GM23338 (cell line): ENCODE results near the gene RHOA. TPM values are rescaled to one million over a fixed set of nuclear protein-coding genes. Genes with fewer than 3 reads are reported as not detected.

Source experiments
- ATAC-seq: fragments of 200-7000 bp; cut with Tn5 transposase; 3 replicates; pipeline ENCODE4 v1.9.1; 2020
- DNase-seq: peaks from one replicate; pipeline ENCODE4 v3.0.0-alpha.2; 2015; ENCODE audit warnings: low spot score
- H2AFZ ChIP-seq: fragments of 200-600 bp; sonication (generic); 2 replicates; pipeline ENCODE4 v1.8.0; 2016; ENCODE audit warnings: antibody characterized with exemption, mild to moderate bottlenecking, moderate library complexity
- H3F3A ChIP-seq: fragments of 200-600 bp; sonication (generic); replicated peaks from 2 replicates; pipeline ENCODE4 v1.8.0; 2017; ENCODE audit warnings: antibody characterized with exemption, mixed run types, low read depth
- H3K27ac ChIP-seq: fragments of 200-600 bp; sonication (generic); 2 replicates; pipeline ENCODE4 v1.6.1; 2016; ENCODE audit warnings: low read depth
- H3K27me3 ChIP-seq: fragments of 200-600 bp; sonication (generic); 2 replicates; pipeline ENCODE4 v1.8.0; 2016; ENCODE audit warnings: mild to moderate bottlenecking, mixed run types, moderate library complexity; ENCODE audit not compliant: insufficient read depth
- H3K36me3 ChIP-seq: fragments of 200-600 bp; sonication (generic); 2 replicates; pipeline ENCODE4 v1.8.0; 2016; ENCODE audit warnings: mild to moderate bottlenecking; ENCODE audit not compliant: insufficient read depth
- H3K4me1 ChIP-seq: fragments of 200-600 bp; sonication (generic); 2 replicates; pipeline ENCODE4 v1.8.0; 2016; ENCODE audit warnings: mild to moderate bottlenecking, moderate library complexity; ENCODE audit not compliant: insufficient read depth
- H3K4me2 ChIP-seq: fragments of 200-600 bp; sonication (generic); 2 replicates; pipeline ENCODE4 v1.7.1; 2017; ENCODE audit warnings: mixed run types
- H3K4me3 ChIP-seq: fragments of 200-600 bp; sonication (generic); 2 replicates; pipeline ENCODE4 v1.6.1; 2016; ENCODE audit warnings: mixed run types
- H3K79me2 ChIP-seq: fragments of 200-600 bp; sonication (generic); replicated peaks from 2 replicates; pipeline ENCODE4 v1.8.0; 2017; ENCODE audit warnings: mild to moderate bottlenecking; ENCODE audit not compliant: insufficient read depth
- H3K9me2 ChIP-seq: fragments of 200-600 bp; sonication (generic); 2 replicates; pipeline ENCODE4 v1.8.0; 2017; ENCODE audit not compliant: insufficient read depth
- H4K20me1 ChIP-seq: fragments of 200-600 bp; sonication (generic); replicated peaks from 2 replicates; pipeline ENCODE4 v1.8.0; 2017; ENCODE audit warnings: mild to moderate bottlenecking; ENCODE audit not compliant: insufficient read depth
- H3K27ac Mint-ChIP-seq: 2 replicates; pipeline ENCODE4 v1.8.0; 2020; ENCODE audit warnings: inconsistent platforms, mild to moderate bottlenecking, moderate library complexity, mixed read lengths
- H3K27me3 Mint-ChIP-seq: 3 replicates; pipeline ENCODE4 v1.8.0; 2022; ENCODE audit warnings: low read depth, mild to moderate bottlenecking, moderate library complexity, mixed read lengths, inconsistent platforms; ENCODE audit not compliant: insufficient read depth, poor library complexity
- H3K36me3 Mint-ChIP-seq: 3 replicates; pipeline ENCODE4 v1.8.0; 2021; ENCODE audit warnings: low read depth, mild to moderate bottlenecking, inconsistent platforms, moderate library complexity, mixed read lengths
- H3K4me1 Mint-ChIP-seq: 3 replicates; pipeline ENCODE4 v1.8.0; 2020; ENCODE audit warnings: mild to moderate bottlenecking, inconsistent platforms, mixed read lengths
- H3K4me3 Mint-ChIP-seq: 3 replicates; pipeline ENCODE4 v1.8.0; 2021; ENCODE audit warnings: moderate library complexity, mild to moderate bottlenecking, inconsistent platforms, mixed read lengths
- H3K9me3 Mint-ChIP-seq: 3 replicates; pipeline ENCODE4 v1.8.0; 2020; ENCODE audit warnings: moderate library complexity, mild to moderate bottlenecking, inconsistent platforms, mixed read lengths
- CREB1 ChIP-seq: fragments of 250-450 bp; sonication (Bioruptor Pico); IDR thresholded peaks from 2 replicates; pipeline ENCODE4 v1.5.0; 2020; ENCODE audit warnings: low read depth, mild to moderate bottlenecking, moderate library complexity
- EZH2phosphoT487 ChIP-seq: fragments of 200-600 bp; sonication (generic); IDR thresholded peaks from one replicate; pipeline ENCODE4 v1.8.1; 2018; ENCODE audit warnings: antibody characterized with exemption; ENCODE audit not compliant: unreplicated experiment
- JUNB ChIP-seq: IDR thresholded peaks from one replicate; pipeline ENCODE4 v1.6.1; 2016; ENCODE audit warnings: antibody characterized with exemption; ENCODE audit not compliant: unreplicated experiment
- NANOG ChIP-seq: IDR thresholded peaks from 2 replicates; pipeline ENCODE4 v1.6.1; 2016; ENCODE audit warnings: antibody characterized with exemption, borderline replicate concordance
- STAT1 ChIP-seq: IDR thresholded peaks from one replicate; pipeline ENCODE4 v1.6.1; 2016; ENCODE audit warnings: antibody characterized with exemption; ENCODE audit not compliant: unreplicated experiment
- ZNF114 ChIP-seq: fragments of 250-450 bp; sonication (Bioruptor Pico); IDR thresholded peaks from 2 replicates; pipeline ENCODE4 v1.5.0; 2020; ENCODE audit warnings: mild to moderate bottlenecking, moderate library complexity
- polyA plus RNA-seq: library from polyadenylated mRNA; unstranded; fragments of >200 nt; fragmentation: Nextera tagmentation; extraction: Ambion mirVana; gene quantifications from 2 replicates; pipeline ENCODE4 v1.2.1, GENCODE V29; 2016
- total RNA-seq: library from RNA; depleted of rRNA; stranded (reverse); fragments of >200 nt; shearing (Covaris generic); gene quantifications from 2 replicates; pipeline ENCODE4 v1.2.3, GENCODE V29; 2014
- TF ChIP-seq, protein P1 (sequence below): fragments of 250-450 bp; sonication (Bioruptor Pico); IDR thresholded peaks from 2 replicates; pipeline ENCODE4 v1.5.0; 2020; ENCODE audit warnings: mild to moderate bottlenecking, moderate library complexity
- TF ChIP-seq, protein P2 (sequence below), 2 experiments: fragments of 200-600 bp in 1 of 2; sonication (generic) in 1 of 2; conservative IDR thresholded peaks; 2 replicates each; pipeline versions ENCODE4 v1.5.1 to v1.6.1; 2016 to 2017; ENCODE audit warnings: antibody characterized with exemption in 2 of 2, low read depth in 2 of 2, mild to moderate bottlenecking in 2 of 2, moderate library complexity in 1 of 2

Gene RHOA
- total and polyA plus RNA-seq, 2 experiments from 2014 or later = 248 to 373 TPM

DNA sequence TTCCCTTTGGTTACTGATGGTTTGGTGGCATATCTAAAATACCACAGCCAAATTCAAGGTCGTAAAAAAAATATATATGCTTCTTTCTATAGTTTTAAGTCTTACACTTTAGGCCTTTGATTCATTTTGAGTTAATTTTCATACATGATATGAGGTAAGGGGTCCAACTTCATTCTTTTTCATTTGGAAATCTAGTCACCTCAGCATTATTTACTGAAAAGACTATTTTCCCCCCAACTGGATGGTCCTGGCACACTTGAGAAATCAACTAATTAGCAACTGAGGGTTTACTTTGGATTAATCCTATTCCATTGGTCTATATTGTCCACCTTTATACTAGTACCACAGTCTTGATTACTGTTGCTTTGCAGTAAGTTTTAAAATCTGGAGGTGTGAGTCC is 26.2 kb downstream of the RHOA start:
- ATAC-seq (no peak), DNase-seq (no peak)
- H3K4me3 Mint-ChIP-seq = no peak overlapping the region
- Histone ChIP-seq H3K27ac (no peak overlapping the region), H3K79me2 (peaks cover 100% of the 10 kb centered on the region), H2AFZ (no peak overlapping the region), H4K20me1 (peaks cover 47% of the 10 kb centered on the region), H3K4me3 (no peak overlapping the region), H3F3A (peaks cover 4% of the 10 kb centered on the region; the same call in 1 of the 2 replicates), H3K36me3 (no peaks in the 10 kb centered on the region), H3K27me3 (no peaks in the 10 kb centered on the region), H3K4me1 (no peaks in the 10 kb centered on the region), H3K4me2 (no peak overlapping the region), H3K9me2 (no peaks in the 10 kb centered on the region)
- no peaks in the 10 kb centered on the region for H3K4me1 Mint-ChIP-seq
- H3K27ac Mint-ChIP-seq = no peak overlapping the region
- no peaks in the 10 kb centered on the region for H3K9me3 Mint-ChIP-seq
- TF ChIP-seq EZH2phosphoT487 (no peak), STAT1 (no peak), CREB1 (CRISPR knock-in tag) (no peak), ZNF114 (CRISPR knock-in tag) (no peak), NANOG (no peak), JUNB (no peak)
- TF ChIP-seq, protein P1, sequence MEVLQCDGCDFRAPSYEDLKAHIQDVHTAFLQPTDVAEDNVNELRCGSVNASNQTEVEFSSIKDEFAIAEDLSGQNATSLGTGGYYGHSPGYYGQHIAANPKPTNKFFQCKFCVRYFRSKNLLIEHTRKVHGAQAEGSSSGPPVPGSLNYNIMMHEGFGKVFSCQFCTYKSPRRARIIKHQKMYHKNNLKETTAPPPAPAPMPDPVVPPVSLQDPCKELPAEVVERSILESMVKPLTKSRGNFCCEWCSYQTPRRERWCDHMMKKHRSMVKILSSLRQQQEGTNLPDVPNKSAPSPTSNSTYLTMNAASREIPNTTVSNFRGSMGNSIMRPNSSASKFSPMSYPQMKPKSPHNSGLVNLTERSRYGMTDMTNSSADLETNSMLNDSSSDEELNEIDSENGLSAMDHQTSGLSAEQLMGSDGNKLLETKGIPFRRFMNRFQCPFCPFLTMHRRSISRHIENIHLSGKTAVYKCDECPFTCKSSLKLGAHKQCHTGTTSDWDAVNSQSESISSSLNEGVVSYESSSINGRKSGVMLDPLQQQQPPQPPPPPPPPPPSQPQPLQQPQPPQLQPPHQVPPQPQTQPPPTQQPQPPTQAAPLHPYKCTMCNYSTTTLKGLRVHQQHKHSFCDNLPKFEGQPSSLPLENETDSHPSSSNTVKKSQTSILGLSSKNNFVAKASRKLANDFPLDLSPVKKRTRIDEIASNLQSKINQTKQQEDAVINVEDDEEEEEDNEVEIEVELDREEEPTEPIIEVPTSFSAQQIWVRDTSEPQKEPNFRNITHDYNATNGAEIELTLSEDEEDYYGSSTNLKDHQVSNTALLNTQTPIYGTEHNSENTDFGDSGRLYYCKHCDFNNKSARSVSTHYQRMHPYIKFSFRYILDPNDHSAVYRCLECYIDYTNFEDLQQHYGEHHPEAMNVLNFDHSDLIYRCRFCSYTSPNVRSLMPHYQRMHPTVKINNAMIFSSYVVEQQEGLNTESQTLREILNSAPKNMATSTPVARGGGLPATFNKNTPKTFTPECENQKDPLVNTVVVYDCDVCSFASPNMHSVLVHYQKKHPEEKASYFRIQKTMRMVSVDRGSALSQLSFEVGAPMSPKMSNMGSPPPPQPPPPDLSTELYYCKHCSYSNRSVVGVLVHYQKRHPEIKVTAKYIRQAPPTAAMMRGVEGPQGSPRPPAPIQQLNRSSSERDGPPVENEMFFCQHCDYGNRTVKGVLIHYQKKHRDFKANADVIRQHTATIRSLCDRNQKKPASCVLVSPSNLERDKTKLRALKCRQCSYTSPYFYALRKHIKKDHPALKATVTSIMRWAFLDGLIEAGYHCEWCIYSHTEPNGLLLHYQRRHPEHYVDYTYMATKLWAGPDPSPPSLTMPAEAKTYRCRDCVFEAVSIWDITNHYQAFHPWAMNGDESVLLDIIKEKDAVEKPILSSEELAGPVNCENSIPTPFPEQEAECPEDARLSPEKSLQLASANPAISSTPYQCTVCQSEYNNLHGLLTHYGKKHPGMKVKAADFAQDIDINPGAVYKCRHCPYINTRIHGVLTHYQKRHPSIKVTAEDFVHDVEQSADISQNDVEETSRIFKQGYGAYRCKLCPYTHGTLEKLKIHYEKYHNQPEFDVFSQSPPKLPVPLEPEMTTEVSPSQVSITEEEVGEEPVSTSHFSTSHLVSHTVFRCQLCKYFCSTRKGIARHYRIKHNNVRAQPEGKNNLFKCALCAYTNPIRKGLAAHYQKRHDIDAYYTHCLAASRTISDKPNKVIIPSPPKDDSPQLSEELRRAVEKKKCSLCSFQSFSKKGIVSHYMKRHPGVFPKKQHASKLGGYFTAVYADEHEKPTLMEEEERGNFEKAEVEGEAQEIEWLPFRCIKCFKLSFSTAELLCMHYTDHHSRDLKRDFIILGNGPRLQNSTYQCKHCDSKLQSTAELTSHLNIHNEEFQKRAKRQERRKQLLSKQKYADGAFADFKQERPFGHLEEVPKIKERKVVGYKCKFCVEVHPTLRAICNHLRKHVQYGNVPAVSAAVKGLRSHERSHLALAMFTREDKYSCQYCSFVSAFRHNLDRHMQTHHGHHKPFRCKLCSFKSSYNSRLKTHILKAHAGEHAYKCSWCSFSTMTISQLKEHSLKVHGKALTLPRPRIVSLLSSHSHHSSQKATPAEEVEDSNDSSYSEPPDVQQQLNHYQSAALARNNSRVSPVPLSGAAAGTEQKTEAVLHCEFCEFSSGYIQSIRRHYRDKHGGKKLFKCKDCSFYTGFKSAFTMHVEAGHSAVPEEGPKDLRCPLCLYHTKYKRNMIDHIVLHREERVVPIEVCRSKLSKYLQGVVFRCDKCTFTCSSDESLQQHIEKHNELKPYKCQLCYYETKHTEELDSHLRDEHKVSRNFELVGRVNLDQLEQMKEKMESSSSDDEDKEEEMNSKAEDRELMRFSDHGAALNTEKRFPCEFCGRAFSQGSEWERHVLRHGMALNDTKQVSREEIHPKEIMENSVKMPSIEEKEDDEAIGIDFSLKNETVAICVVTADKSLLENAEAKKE (CRISPR knock-in tag) = no peak
- TF ChIP-seq, protein P2, sequence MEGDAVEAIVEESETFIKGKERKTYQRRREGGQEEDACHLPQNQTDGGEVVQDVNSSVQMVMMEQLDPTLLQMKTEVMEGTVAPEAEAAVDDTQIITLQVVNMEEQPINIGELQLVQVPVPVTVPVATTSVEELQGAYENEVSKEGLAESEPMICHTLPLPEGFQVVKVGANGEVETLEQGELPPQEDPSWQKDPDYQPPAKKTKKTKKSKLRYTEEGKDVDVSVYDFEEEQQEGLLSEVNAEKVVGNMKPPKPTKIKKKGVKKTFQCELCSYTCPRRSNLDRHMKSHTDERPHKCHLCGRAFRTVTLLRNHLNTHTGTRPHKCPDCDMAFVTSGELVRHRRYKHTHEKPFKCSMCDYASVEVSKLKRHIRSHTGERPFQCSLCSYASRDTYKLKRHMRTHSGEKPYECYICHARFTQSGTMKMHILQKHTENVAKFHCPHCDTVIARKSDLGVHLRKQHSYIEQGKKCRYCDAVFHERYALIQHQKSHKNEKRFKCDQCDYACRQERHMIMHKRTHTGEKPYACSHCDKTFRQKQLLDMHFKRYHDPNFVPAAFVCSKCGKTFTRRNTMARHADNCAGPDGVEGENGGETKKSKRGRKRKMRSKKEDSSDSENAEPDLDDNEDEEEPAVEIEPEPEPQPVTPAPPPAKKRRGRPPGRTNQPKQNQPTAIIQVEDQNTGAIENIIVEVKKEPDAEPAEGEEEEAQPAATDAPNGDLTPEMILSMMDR (conservative IDR thresholded peaks at IDR 0.05; ENCODE audit: low read depth in 2 of 2) = no peak
- H3K36me3 Mint-ChIP-seq = peaks cover 3% of the 10 kb centered on the region; the same call in 2 of the 3 replicates
- H3K27me3 Mint-ChIP-seq = no peaks in the 10 kb centered on the region
